ENCODE data around the gene GUCY2C.

GUCY2C gene

DNA sequence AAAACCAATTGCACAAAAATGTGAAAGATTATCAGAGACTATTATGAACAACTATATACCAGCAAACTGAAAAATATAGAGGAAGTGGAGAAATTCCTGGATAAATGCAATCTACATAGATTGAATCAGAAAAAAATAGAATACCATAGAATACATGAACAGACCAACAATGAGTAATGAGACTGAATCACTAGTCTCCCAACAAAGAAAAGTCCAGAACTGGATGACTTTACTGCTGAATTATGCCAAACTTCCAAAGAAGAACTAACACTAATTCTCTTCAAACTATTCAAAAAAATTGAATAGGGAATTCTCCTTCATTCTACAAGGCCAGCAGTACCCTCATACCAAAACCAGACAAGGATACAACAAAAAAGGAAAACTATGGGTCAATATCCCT lies 60.6 kb downstream of the GUCY2C start:
- TF ChIP-seq RAD21 (IDR thresholded peaks at IDR 0.05; ENCODE audit: low read depth) (no peak), EGR1 (IDR thresholded peaks at IDR 0.05) (no peak), EP300 (IDR thresholded peaks at IDR 0.05; ENCODE audit: borderline replicate concordance) (no peak), TAF1 (IDR thresholded peaks at IDR 0.05; ENCODE audit: low read depth) (no peak), YY1 (IDR thresholded peaks at IDR 0.05; ENCODE audit: low read depth) (no peak), TCF12 (IDR thresholded peaks at IDR 0.05; ENCODE audit: low read depth) (no peak), ZBTB7A (IDR thresholded peaks at IDR 0.05; ENCODE audit: low read depth) (no peak), FOXM1 (IDR thresholded peaks at IDR 0.05; ENCODE audit: borderline replicate concordance, low read depth) (no peak), TEAD4 (IDR thresholded peaks at IDR 0.05) (no peak), NFIC (IDR thresholded peaks at IDR 0.05) (no peak), CREB1 (IDR thresholded peaks at IDR 0.05; ENCODE audit: low read depth) (no peak), CEBPB (IDR thresholded peaks at IDR 0.05) (no peak)
- TF ChIP-seq, protein P1, sequence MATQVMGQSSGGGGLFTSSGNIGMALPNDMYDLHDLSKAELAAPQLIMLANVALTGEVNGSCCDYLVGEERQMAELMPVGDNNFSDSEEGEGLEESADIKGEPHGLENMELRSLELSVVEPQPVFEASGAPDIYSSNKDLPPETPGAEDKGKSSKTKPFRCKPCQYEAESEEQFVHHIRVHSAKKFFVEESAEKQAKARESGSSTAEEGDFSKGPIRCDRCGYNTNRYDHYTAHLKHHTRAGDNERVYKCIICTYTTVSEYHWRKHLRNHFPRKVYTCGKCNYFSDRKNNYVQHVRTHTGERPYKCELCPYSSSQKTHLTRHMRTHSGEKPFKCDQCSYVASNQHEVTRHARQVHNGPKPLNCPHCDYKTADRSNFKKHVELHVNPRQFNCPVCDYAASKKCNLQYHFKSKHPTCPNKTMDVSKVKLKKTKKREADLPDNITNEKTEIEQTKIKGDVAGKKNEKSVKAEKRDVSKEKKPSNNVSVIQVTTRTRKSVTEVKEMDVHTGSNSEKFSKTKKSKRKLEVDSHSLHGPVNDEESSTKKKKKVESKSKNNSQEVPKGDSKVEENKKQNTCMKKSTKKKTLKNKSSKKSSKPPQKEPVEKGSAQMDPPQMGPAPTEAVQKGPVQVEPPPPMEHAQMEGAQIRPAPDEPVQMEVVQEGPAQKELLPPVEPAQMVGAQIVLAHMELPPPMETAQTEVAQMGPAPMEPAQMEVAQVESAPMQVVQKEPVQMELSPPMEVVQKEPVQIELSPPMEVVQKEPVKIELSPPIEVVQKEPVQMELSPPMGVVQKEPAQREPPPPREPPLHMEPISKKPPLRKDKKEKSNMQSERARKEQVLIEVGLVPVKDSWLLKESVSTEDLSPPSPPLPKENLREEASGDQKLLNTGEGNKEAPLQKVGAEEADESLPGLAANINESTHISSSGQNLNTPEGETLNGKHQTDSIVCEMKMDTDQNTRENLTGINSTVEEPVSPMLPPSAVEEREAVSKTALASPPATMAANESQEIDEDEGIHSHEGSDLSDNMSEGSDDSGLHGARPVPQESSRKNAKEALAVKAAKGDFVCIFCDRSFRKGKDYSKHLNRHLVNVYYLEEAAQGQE (IDR thresholded peaks at IDR 0.05; ENCODE audit: low read depth), result no peak
- TF ChIP-seq, protein P2, sequence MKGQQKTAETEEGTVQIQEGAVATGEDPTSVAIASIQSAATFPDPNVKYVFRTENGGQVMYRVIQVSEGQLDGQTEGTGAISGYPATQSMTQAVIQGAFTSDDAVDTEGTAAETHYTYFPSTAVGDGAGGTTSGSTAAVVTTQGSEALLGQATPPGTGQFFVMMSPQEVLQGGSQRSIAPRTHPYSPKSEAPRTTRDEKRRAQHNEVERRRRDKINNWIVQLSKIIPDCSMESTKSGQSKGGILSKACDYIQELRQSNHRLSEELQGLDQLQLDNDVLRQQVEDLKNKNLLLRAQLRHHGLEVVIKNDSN (IDR thresholded peaks at IDR 0.05), result no peak
- TF ChIP-seq, protein P3, sequence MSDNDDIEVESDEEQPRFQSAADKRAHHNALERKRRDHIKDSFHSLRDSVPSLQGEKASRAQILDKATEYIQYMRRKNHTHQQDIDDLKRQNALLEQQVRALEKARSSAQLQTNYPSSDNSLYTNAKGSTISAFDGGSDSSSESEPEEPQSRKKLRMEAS (IDR thresholded peaks at IDR 0.05), result no peak

DNA sequence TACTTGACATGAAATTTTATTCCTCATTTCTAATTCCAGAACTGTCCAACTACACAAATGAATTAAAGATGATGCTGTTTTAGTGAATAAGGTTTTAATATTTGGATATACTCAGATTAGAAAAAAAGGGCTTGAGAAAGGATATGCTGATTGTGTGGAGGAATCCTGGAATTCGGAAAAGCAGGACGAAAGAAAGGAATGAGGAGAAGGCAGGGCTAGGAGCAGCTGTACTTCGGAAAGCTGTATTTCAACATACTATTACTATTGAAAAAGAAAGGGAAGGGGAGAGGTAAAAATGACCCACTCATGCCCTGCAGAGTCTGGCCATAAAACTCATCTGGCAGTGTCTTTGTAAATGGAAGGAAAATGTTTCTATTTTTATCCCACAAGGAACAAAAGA lies 65.6 kb downstream of the GUCY2C start:
- no peak for TF ChIP-seq CEBPB (IDR thresholded peaks at IDR 0.05)
- TF ChIP-seq TAF1 (IDR thresholded peaks at IDR 0.05; ENCODE audit: low read depth), result no peak
- TF ChIP-seq FOXM1 (IDR thresholded peaks at IDR 0.05; ENCODE audit: borderline replicate concordance, low read depth), result no peak
- TF ChIP-seq NFIC (IDR thresholded peaks at IDR 0.05), result no peak
- TF ChIP-seq, protein P2 (IDR thresholded peaks at IDR 0.05), result no peak
- no peak for TF ChIP-seq RAD21 (IDR thresholded peaks at IDR 0.05; ENCODE audit: low read depth)
- TF ChIP-seq ZBTB7A (IDR thresholded peaks at IDR 0.05; ENCODE audit: low read depth), result no peak
- TF ChIP-seq EGR1 (IDR thresholded peaks at IDR 0.05), result no peak
- TF ChIP-seq TCF12 (IDR thresholded peaks at IDR 0.05; ENCODE audit: low read depth), result no peak
- TF ChIP-seq YY1 (IDR thresholded peaks at IDR 0.05; ENCODE audit: low read depth), result no peak
- TF ChIP-seq, protein P3 (IDR thresholded peaks at IDR 0.05), result no peak
- TF ChIP-seq CREB1 (IDR thresholded peaks at IDR 0.05; ENCODE audit: low read depth), result no peak
- no peak for TF ChIP-seq TEAD4 (IDR thresholded peaks at IDR 0.05)
- TF ChIP-seq, protein P1 (IDR thresholded peaks at IDR 0.05; ENCODE audit: low read depth), result no peak
- TF ChIP-seq EP300 (IDR thresholded peaks at IDR 0.05; ENCODE audit: borderline replicate concordance), result no peak

DNA sequence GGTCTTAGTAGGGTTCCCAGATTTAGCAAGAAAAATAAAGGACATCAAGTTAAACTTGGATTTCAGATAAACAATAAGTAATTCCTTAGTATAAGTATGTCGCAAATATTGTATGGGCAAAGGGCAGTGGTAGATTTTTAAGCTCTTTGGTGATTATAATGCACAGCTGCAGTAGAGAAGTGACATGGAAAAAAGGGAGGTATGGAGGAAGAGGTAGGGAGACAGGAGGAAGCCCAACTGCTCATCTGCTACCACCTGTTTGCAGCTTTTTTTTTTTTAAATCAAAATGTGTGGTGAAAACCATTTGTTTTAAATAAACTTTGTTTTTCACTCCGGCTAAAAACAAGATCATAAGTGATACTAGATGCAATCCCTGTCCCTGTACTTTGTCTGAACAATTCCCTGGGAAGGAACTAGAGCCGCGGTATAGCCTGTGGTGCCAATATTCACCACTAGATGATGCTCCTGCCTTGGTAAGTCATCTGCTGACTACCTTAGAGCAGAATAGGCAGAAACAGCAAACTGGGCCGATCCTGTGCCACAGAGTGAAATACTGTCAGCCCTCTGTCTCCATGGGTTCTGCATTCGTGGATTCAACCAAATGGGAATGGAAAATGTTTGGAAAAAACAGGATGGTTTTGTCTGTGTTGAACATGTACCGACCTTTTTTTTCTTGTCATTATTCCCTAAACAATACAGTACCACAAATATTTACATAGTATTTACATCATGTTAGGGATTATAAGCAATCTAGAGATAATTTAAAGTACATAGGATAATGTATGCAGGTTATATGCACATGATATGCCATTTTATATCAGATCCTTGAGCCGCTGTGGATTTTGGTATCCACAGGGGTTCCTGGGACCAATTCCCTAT lies 66.3 kb downstream of the GUCY2C start:
- no peak for TF ChIP-seq EGR1 (IDR thresholded peaks at IDR 0.05)
- TF ChIP-seq RAD21 (IDR thresholded peaks at IDR 0.05; ENCODE audit: low read depth), result peak; percentile 100
- no peak for TF ChIP-seq TCF12 (IDR thresholded peaks at IDR 0.05; ENCODE audit: low read depth)

DNA sequence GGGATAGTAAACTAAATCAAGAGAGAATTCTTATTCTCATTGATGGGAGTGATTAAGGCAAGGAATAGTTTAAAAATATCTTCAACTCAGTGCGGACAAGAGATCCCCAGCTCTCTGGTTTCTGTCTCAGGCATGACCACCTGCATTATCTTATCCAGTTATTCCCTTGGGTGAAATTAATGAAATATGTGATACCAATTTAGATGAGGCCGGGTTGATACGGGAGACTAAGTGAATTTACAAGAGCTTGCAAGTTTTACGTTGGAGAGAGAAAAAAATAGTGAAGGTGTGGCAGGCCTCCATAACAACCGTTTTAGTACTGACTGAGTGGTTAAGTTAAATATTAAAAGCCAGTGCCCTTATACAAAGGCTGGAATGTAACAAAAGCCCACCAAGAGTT lies 67.6 kb downstream of the GUCY2C start:
- TF ChIP-seq EGR1 (IDR thresholded peaks at IDR 0.05) (no peak), EP300 (IDR thresholded peaks at IDR 0.05; ENCODE audit: borderline replicate concordance) (no peak), TAF1 (IDR thresholded peaks at IDR 0.05; ENCODE audit: low read depth) (no peak), RAD21 (IDR thresholded peaks at IDR 0.05; ENCODE audit: low read depth) (no peak), YY1 (IDR thresholded peaks at IDR 0.05; ENCODE audit: low read depth) (no peak), TCF12 (IDR thresholded peaks at IDR 0.05; ENCODE audit: low read depth) (no peak), CEBPB (IDR thresholded peaks at IDR 0.05) (no peak), TEAD4 (IDR thresholded peaks at IDR 0.05) (no peak)
- TF ChIP-seq, protein P1 (IDR thresholded peaks at IDR 0.05; ENCODE audit: low read depth), result no peak
- TF ChIP-seq, protein P2 (IDR thresholded peaks at IDR 0.05), result no peak
- TF ChIP-seq, protein P3 (IDR thresholded peaks at IDR 0.05), result no peak

All from Ishikawa (cell line).